GM12878 (cell line): ENCODE data around the gene SORCS1. TPM values are rescaled to one million over a fixed set of nuclear protein-coding genes. Genes with fewer than 3 reads are reported as not detected.
A peak's percentile ranks its signal among the peaks of the same experiment; 100 is the strongest.

Source experiments
- ATAC-seq: fragments of 200-7000 bp; cut with Tn5 transposase; 3 replicates; pipeline ENCODE4 v1.9.1; 2020; ENCODE audit warnings: mild to moderate bottlenecking, moderate library complexity
- BruUV-seq: library from RNA; stranded (reverse); fragments of 400-500 nt; replicated peaks from 2 replicates; lab custom pipeline; 2021; lab: Mats Ljungman, UMichigan
- CTCF ChIA-PET: fragments of 300-600 bp; sonication (Branson Sonifier 250); formaldehyde crosslinking; extraction: SDS; loops from one replicate; lab custom pipeline; 2021; ENCODE audit warnings: inconsistent platforms; lab: Yijun Ruan, JAX
- POLR2A ChIA-PET: fragments of 350-600 bp; formaldehyde crosslinking; extraction: SDS; loops from one replicate; lab custom pipeline; 2021; ENCODE audit warnings: inconsistent platforms; lab: Charles Lee
- RAD21 ChIA-PET: fragments of 300-600 bp; sonication (Branson Sonifier 250); formaldehyde crosslinking; loops from one replicate; lab custom pipeline; 2023; ENCODE audit warnings: antibody characterized with exemption; ENCODE audit not compliant: unreplicated experiment; lab: Charles Lee
- SMC1A ChIA-PET: fragments of 300-600 bp; sonication (Branson Sonifier 250); formaldehyde crosslinking; loops from one replicate; lab custom pipeline; 2023; ENCODE audit not compliant: unreplicated experiment, uncharacterized antibody; lab: Charles Lee
- DNase-seq: peaks from one replicate; pipeline ENCODE4 v3.0.0-alpha.2; 2011; ENCODE audit warnings: low read depth, low spot score
- FAIRE-seq: peaks from 3 replicates; lab custom pipeline; 2011; peaks lifted over from hg19 to GRCh38; lab: Jason Lieb, UNC
- H2AFZ ChIP-seq: 2 replicates; pipeline ENCODE4 v1.6.0; 2011; ENCODE audit warnings: low read depth, low read length, control low read depth; ENCODE audit not compliant: control insufficient read depth
- H3K27ac ChIP-seq: 2 replicates; pipeline ENCODE4 v1.5.1; 2011; ENCODE audit warnings: control low read depth; ENCODE audit not compliant: control insufficient read depth, insufficient read depth
- H3K27me3 ChIP-seq, 2 experiments: replicated peaks in 1 of 2; 2 replicates each; pipeline versions ENCODE4 v1.6.0 to v1.6.1; 2011; ENCODE audit warnings: low read length in 1 of 2; ENCODE audit not compliant: control insufficient read depth in 2 of 2, insufficient read depth in 2 of 2
- H3K36me3 ChIP-seq, 2 experiments: 2 replicates each; pipeline ENCODE4 v1.5.1; 2011; ENCODE audit warnings: low read length in 1 of 2; ENCODE audit not compliant: control insufficient read depth in 2 of 2, insufficient read depth in 2 of 2
- H3K4me1 ChIP-seq: 2 replicates; pipeline ENCODE4 v1.6.1; 2011; ENCODE audit warnings: mild to moderate bottlenecking, low read length, moderate library complexity, mixed read lengths; ENCODE audit not compliant: control insufficient read depth, insufficient read depth
- H3K4me2 ChIP-seq: 2 replicates; pipeline ENCODE4 v1.6.0; 2011; ENCODE audit warnings: control low read depth; ENCODE audit not compliant: control insufficient read depth, insufficient read depth
- H3K4me3 ChIP-seq: fragments of 200-600 bp; sonication (generic); 2 replicates; pipeline ENCODE4 v1.5.1; 2016
- H3K79me2 ChIP-seq: 2 replicates; pipeline ENCODE4 v1.6.0; 2011; ENCODE audit warnings: low read length; ENCODE audit not compliant: control insufficient read depth, insufficient read depth
- H3K9ac ChIP-seq: 2 replicates; pipeline ENCODE4 v1.8.0; 2011; ENCODE audit warnings: low read length, control low read depth, mixed read lengths; ENCODE audit not compliant: control insufficient read depth, insufficient read depth
- H3K9me3 ChIP-seq: replicated peaks from 3 replicates; pipeline ENCODE4 v1.5.1; 2011; ENCODE audit warnings: mild to moderate bottlenecking, low read length; ENCODE audit not compliant: control insufficient read depth, insufficient read depth
- H4K20me1 ChIP-seq: 2 replicates; pipeline ENCODE4 v1.6.0; 2011; ENCODE audit not compliant: control insufficient read depth, insufficient read depth
- GATAD2B ChIP-seq: fragments of 450-650 bp; conservative IDR thresholded peaks from 2 replicates; pipeline ENCODE4 v1.6.1; 2017; ENCODE audit warnings: low read depth, mild to moderate bottlenecking, moderate library complexity
- HDAC2 ChIP-seq: fragments of 200-600 bp; sonication (generic); IDR thresholded peaks from 2 replicates; pipeline ENCODE4 v1.6.1; 2017
- LARP7 ChIP-seq: fragments of 450-650 bp; IDR thresholded peaks from 2 replicates; pipeline ENCODE4 v1.6.1; 2017; ENCODE audit warnings: mild to moderate bottlenecking
- RAD21 ChIP-seq: IDR thresholded peaks from 2 replicates; pipeline ENCODE4 v1.6.1; 2011; ENCODE audit warnings: mild to moderate bottlenecking, low read depth, low read length, moderate library complexity; ENCODE audit not compliant: insufficient read depth
- WGBS: methylation state at CpG from one replicate; pipeline ENCODE4 v1.1.6; 2016; ENCODE audit warnings: low lambda C conversion rate; ENCODE audit not compliant: insufficient replicate concordance, insufficient coverage; ENCODE audit errors: missing lambda C conversion rate; 5-methylcytosine and 5-hydroxymethylcytosine counted together
- in situ Hi-C: fragments of 300-500 bp; cut with MboI; formaldehyde crosslinking; loops from 9 replicates; pipeline ENCODE4 v1.14.3; 2018; ENCODE audit warnings: mixed read lengths
- intact Hi-C: fragments of 100-400 bp; cut with micrococcal nuclease; formaldehyde crosslinking; loops from one replicate; pipeline ENCODE4 v1.14.2; 2022; ENCODE audit not compliant: unreplicated experiment
- polyA plus RNA-seq, 11 experiments: library from polyadenylated mRNA; depleted of rRNA in 4 of 11; unstranded in 6 of 11; stranded (reverse) in 5 of 11; fragments of >200 nt; fragmentation: Nextera tagmentation in 4 of 11; fragmentation: Illumina TruSeq in 1 of 11; extraction: Ambion mirVana in 4 of 11; extraction: Trizol in 1 of 11; gene quantifications; 1 replicate in 1 of 11; 2 replicates in 10 of 11; pipeline versions ENCODE4 v1.2.1 to v1.2.3, GENCODE V29; 2011 to 2016; ENCODE audit warnings: inconsistent platforms in 2 of 11, missing spikeins in 2 of 11, low read depth in 1 of 11
- total RNA-seq, 4 experiments: library from RNA; depleted of rRNA in 3 of 4; stranded (reverse); fragments of >200 nt in 3 of 4; fragmentation: Illumina TruSeq in 1 of 4; extraction: Trizol in 1 of 4; gene quantifications; 2 replicates each; pipeline versions ENCODE4 v1.2.1 to v1.2.3, GENCODE V29; 2013 to 2021
- TF ChIP-seq, protein P1 (sequence below): fragments of 450-650 bp; conservative IDR thresholded peaks from 2 replicates; pipeline ENCODE4 v1.6.1; 2017; ENCODE audit warnings: mild to moderate bottlenecking, moderate library complexity
- TF ChIP-seq, protein P2 (sequence below): fragments of 450-650 bp; IDR thresholded peaks from 2 replicates; pipeline ENCODE4 v1.6.1; 2017; ENCODE audit warnings: borderline replicate concordance
- TF ChIP-seq, protein P3 (sequence below): IDR thresholded peaks from 2 replicates; pipeline ENCODE4 v1.6.1; 2012; ENCODE audit warnings: improper control_type of control experiment, low read depth, low read length; ENCODE audit not compliant: insufficient replicate concordance

Gene SORCS1
- total and polyA plus RNA-seq, 10 of the 15 experiments (the other 5 are each of a cell fraction or from before 2014, with no cell fraction given) = 0.02 to 9.6 (median 0.06) TPM; not detected in 3

DNA sequence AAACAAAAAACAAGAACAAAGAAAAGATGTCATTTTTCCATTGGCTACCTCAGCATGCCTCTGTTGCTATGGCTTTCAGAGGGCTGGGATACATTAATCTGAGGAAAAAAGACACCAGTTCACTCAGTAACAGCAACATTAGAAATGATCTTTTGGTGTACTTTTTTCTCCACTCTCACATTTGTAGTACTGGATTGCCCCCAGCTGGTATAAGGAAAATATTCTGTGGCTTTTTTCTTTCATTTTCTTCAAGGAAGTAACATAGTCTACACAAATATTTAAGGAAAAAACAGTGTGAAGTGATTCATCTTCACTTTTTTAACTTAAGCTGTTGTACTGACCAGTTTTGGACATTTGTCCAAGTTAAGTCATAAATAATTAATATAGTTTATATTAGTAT is 482.3 kb downstream of the SORCS1 start:
- no peak overlapping the region for H3K27ac ChIP-seq
- RAD21 ChIA-PET = interaction anchor here (0.6 to 1.2 kb wide), 3 partner anchors 12 to 884 kb away, joined by 3 to 4 read pairs (median 3); no protein-coding TSS in a partner anchor
- BruUV-seq = no TSS peak
- TF ChIP-seq LARP7 = no peak
- TF ChIP-seq RAD21 = peak; percentile 59
- H3K9me3 ChIP-seq = no peaks in the 10 kb centered on the region
- intact Hi-C loops (loop anchor here (5.0 kb wide), 1 partner anchor 55 kb away; no protein-coding TSS in a partner anchor), in situ Hi-C loops (no loop called here)
- DNase-seq = no peak
- CTCF ChIA-PET = interaction anchor here (0.6 to 4.1 kb wide), 5 partner anchors 16 to 1407 kb away, joined by 3 to 40 read pairs (median 3); no protein-coding TSS in a partner anchor
- ATAC-seq = 0 out of 3 replicates have a peak, but pooled peaks have one; percentile 18
- no peak overlapping the region for H3K4me3 ChIP-seq
- H3K79me2 ChIP-seq = no peaks in the 10 kb centered on the region
- no peak for FAIRE-seq
- no peaks in the 10 kb centered on the region for H4K20me1 ChIP-seq
- H3K4me2 ChIP-seq = no peak overlapping the region
- SMC1A ChIA-PET = interaction anchor here (1.0 to 4.3 kb wide), 5 partner anchors 18 to 62 kb away, joined by 3 to 19 read pairs (median 6); no protein-coding TSS in a partner anchor
- POLR2A ChIA-PET = no interaction called here
- H3K36me3 ChIP-seq = no peaks in the 10 kb centered on the region
- H3K27me3 ChIP-seq = no peaks in the 10 kb centered on the region
- H2AFZ ChIP-seq = no peak overlapping the region
- no peaks in the 10 kb centered on the region for H3K4me1 ChIP-seq
- H3K9ac ChIP-seq = no peak overlapping the region

DNA sequence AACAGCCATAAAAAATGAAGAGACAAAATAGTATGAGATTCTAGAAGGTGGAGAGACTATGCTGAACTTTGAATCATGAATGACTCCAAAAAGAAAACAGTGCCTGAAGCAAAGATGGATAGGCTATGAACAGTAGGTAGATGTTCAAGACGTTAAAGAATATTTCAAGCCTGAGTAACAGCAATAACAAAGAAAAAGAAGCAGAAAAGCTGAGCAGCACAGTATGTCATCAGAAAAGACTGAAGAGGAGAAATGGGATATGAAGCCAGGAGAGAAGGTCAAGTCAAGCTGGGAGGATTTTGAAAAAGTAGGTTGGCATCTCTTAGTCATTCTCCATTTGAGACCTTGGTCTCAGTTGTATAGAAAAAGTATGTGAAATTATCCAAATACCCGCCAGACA is 484.4 kb downstream of the SORCS1 start:
- POLR2A ChIA-PET = no interaction called here
- RAD21 ChIA-PET = interaction anchor here (0.9 kb wide), 1 partner anchor 24 kb away, joined by 3 read pairs; no protein-coding TSS in a partner anchor
- in situ Hi-C loops = no loop called here
- no peaks in the 10 kb centered on the region for H3K79me2 ChIP-seq
- intact Hi-C loops = loop anchor here (5.0 kb wide), 1 partner anchor 53 kb away; no protein-coding TSS in a partner anchor
- no peak overlapping the region for H3K9ac ChIP-seq
- H3K27ac ChIP-seq = no peak overlapping the region
- SMC1A ChIA-PET = interaction anchor here (1.1 to 4.3 kb wide), 5 partner anchors 10 to 55 kb away, joined by 3 to 19 read pairs (median 6); no protein-coding TSS in a partner anchor
- H4K20me1 ChIP-seq = no peaks in the 10 kb centered on the region
- no peak overlapping the region for H3K4me3 ChIP-seq
- FAIRE-seq (no peak), ATAC-seq (no peak), DNase-seq (no peak)
- no peaks in the 10 kb centered on the region for H3K27me3 ChIP-seq
- WGBS = 26% methylated on average over 2 of the region's 2 CpGs
- no peaks in the 10 kb centered on the region for H3K4me1 ChIP-seq
- H3K9me3 ChIP-seq = no peaks in the 10 kb centered on the region
- no peak overlapping the region for H2AFZ ChIP-seq
- H3K4me2 ChIP-seq = no peak overlapping the region
- H3K36me3 ChIP-seq = no peaks in the 10 kb centered on the region
- no TSS peak for BruUV-seq
- CTCF ChIA-PET = interaction anchor here (0.7 to 1.3 kb wide), 4 partner anchors 10 to 54 kb away, joined by 3 to 4 read pairs (median 4); no protein-coding TSS in a partner anchor
- TF ChIP-seq HDAC2 = no peak
- TF ChIP-seq, protein P1, sequence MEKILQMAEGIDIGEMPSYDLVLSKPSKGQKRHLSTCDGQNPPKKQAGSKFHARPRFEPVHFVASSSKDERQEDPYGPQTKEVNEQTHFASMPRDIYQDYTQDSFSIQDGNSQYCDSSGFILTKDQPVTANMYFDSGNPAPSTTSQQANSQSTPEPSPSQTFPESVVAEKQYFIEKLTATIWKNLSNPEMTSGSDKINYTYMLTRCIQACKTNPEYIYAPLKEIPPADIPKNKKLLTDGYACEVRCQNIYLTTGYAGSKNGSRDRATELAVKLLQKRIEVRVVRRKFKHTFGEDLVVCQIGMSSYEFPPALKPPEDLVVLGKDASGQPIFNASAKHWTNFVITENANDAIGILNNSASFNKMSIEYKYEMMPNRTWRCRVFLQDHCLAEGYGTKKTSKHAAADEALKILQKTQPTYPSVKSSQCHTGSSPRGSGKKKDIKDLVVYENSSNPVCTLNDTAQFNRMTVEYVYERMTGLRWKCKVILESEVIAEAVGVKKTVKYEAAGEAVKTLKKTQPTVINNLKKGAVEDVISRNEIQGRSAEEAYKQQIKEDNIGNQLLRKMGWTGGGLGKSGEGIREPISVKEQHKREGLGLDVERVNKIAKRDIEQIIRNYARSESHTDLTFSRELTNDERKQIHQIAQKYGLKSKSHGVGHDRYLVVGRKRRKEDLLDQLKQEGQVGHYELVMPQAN = no peak
- TF ChIP-seq, protein P2, sequence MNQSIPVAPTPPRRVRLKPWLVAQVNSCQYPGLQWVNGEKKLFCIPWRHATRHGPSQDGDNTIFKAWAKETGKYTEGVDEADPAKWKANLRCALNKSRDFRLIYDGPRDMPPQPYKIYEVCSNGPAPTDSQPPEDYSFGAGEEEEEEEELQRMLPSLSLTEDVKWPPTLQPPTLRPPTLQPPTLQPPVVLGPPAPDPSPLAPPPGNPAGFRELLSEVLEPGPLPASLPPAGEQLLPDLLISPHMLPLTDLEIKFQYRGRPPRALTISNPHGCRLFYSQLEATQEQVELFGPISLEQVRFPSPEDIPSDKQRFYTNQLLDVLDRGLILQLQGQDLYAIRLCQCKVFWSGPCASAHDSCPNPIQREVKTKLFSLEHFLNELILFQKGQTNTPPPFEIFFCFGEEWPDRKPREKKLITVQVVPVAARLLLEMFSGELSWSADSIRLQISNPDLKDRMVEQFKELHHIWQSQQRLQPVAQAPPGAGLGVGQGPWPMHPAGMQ = no peak
- TF ChIP-seq, protein P3, sequence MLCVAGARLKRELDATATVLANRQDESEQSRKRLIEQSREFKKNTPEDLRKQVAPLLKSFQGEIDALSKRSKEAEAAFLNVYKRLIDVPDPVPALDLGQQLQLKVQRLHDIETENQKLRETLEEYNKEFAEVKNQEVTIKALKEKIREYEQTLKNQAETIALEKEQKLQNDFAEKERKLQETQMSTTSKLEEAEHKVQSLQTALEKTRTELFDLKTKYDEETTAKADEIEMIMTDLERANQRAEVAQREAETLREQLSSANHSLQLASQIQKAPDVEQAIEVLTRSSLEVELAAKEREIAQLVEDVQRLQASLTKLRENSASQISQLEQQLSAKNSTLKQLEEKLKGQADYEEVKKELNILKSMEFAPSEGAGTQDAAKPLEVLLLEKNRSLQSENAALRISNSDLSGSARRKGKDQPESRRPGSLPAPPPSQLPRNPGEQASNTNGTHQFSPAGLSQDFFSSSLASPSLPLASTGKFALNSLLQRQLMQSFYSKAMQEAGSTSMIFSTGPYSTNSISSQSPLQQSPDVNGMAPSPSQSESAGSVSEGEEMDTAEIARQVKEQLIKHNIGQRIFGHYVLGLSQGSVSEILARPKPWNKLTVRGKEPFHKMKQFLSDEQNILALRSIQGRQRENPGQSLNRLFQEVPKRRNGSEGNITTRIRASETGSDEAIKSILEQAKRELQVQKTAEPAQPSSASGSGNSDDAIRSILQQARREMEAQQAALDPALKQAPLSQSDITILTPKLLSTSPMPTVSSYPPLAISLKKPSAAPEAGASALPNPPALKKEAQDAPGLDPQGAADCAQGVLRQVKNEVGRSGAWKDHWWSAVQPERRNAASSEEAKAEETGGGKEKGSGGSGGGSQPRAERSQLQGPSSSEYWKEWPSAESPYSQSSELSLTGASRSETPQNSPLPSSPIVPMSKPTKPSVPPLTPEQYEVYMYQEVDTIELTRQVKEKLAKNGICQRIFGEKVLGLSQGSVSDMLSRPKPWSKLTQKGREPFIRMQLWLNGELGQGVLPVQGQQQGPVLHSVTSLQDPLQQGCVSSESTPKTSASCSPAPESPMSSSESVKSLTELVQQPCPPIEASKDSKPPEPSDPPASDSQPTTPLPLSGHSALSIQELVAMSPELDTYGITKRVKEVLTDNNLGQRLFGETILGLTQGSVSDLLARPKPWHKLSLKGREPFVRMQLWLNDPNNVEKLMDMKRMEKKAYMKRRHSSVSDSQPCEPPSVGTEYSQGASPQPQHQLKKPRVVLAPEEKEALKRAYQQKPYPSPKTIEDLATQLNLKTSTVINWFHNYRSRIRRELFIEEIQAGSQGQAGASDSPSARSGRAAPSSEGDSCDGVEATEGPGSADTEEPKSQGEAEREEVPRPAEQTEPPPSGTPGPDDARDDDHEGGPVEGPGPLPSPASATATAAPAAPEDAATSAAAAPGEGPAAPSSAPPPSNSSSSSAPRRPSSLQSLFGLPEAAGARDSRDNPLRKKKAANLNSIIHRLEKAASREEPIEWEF = no peak
- no peak for TF ChIP-seq GATAD2B
